Muscle of back (tissue), 11 donors: ENCODE data around the gene ACSL6. TPM values are rescaled to one million over a fixed set of nuclear protein-coding genes. Genes with fewer than 3 reads are reported as not detected.
"Not testable (repeated sequence)": the region's sequence is repeated elsewhere in the genome, so short reads cannot be mapped to it uniquely, and the experiment has no call there.

Experiments used
- DNase-seq, 3 donors: peaks; one replicate each; pipeline versions ENCODE4 v3.0.0 to v3.0.0-alpha.2; 2013
- polyA plus RNA-seq, 10 donors: library from polyadenylated mRNA; unstranded; fragments of 120-200 nt; gene quantifications; one replicate each; pipeline ENCODE4 v1.2.1, GENCODE V29; 2013; ENCODE audit not compliant: insufficient read length in 10 of 10

ACSL6 gene
- polyA plus RNA-seq, 10 donors, result 0.31 to 1.5 (median 0.72) TPM

DNA sequence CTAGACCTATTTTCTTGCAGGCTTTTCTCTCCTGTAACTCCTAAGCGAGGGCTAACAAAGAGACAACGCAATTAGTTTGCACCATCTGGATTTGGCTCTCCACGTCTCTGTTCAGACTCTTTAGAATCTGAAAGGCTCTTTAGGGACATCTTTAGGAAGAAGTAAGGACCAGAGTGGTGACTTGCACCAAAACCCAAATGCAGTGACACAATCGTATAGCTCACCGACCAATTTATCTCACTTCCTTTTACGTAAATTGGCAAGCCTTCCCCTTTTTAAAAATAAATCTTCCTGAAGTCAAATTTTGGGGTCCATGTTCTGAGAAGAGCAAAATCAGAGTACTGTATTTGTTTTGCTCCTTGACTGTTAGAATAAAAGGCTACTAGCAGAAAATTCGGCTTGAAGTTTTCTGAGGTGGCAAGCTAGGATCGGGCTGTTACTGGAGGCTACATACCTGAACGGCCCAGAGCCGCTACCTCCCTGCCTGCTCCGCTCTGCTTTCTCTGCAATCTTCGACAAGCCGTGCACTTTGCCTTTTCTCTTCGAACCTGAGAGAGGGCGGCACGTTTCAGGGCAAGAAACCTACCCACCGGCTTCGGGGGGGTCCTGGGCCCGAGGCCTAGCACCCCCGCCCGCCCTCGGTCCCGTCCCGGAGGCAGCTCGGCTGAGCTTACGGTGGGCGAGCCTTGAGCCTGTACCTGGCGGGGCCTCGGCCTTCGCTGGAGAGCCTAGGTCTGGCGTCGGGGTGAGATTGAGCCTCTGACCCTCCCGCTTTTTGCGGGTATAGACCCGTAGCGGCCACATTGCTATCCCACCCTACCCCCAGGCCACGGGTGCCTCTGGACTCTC is 66.5 kb downstream of the ACSL6 start:
- no peak for DNase-seq

DNA sequence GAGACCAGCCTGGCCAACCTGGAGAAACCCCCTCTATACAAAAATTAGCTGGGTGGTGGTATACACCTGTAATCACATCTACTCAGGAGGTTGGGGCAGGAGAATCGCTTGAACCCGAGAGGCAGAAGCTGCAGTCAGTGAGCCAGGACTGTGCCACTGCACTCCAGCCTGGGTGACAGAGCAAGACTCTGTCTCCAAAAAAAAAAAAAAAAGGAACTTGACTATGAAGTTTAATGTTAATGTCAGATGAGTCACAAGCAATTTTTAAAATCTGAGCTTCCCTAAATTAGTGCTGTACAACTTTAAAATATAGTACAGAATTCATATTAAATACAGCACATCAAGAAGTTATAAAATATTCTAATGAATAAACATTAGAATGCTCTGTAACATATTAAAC is 67.5 kb downstream of the ACSL6 start:
- no peak for DNase-seq

DNA sequence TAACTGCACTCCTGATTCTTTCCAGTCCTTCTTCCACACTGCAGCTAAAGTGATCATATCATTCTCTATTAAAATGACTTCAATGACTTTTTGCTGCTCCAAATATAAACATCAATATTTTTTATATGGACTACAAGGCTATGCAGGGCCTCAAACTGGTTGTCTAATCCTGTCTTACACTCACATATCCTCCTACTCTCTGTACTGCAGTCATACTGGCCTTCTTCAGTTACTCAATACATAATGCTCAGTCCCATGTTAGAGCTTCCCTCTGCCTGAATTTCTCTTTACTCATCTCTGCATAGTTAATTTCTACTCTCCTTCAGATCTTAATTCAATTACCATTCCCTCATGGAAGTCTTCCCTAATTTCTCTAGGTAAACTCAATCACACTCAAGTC is 69.4 kb downstream of the ACSL6 start:
- no peak for DNase-seq

DNA sequence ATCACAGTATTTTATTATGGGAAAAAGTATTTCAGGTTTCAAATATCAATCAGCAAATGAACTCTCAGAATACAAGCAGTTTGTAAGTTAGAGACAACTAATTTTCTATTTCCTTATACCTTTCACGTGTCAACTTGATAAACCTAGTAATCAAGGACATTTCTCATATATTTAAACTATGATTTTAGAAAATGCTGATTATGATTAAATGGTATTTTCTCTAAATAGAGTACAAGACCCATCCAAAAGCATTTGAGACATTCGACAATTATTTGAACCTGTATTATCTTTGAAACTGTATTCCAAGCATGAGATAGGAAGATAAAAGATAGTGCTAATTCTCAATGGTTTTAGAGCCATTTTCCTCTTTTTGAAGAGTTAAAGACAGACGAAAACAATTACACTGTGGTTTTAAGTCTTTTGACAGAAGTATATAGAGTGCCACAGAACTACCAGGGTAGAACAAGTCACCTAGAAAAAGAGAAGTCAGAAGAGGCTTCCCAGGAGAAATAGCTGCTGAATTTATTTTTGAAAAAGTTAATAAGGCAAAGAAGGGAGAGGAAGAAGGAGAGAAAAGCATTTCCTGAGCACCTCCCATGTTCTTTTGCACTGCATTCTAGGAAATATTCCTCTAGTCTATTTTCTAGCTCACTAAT is 71.6 kb downstream of the ACSL6 start:
- no peak for DNase-seq

DNA sequence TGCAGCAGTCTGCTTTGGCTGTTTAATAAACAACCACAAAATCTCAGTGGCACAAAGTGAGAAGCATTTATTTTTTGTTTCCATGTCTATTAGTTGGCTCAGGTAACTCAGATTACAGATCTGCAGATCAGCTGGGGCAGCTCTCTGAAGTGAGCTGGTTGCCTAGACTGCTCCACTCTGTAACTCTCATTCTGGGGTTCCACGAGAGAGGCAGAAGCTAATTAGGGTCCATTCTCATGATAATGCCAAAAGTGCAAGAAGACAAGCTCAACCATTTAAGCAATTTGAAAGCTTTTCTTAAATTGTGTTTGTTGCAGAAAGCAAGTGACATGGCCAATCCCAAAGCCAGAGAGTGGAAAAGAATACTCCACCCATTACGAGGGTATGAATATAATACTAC is 79.2 kb downstream of the ACSL6 start:
- no peak for DNase-seq

DNA sequence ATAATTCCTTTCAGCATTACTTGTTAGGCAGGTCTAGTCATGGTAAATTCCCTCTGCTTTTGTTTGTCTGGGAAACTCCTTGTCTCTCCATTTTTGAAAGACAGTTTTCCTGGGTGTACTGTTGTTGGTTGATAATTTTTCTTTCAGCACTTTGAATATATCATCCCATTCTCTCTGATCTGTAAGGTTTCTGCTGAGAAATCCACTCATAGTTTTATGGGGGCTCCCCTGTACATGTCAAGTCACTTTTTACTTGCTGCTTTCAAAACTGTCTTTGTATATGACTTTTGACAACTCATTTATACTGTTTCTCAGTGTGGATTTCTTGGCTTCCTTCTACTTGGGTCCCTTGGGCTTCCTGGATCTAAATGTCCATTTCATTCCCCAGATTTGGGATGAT is 82.5 kb downstream of the ACSL6 start:
- no peak for DNase-seq

DNA sequence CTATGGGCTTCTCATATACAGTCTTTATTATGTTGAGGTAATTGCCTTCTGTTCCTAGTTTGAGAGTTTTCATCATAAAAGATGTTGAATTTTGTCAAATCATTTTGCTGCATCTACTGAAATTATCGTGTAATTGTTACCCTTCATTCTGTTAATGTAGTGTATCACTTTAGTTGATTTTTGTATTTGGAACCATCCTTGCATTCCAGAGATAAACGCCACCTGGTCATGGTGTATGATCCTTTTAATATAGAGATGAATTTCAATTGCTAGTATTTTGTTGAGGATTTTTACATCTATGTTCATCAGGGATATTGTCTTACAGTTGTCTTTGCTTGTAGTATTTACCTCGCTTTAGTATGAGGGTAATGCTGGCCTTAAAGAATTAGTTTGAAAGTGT is 85.3 kb downstream of the ACSL6 start:
- DNase-seq, result no peak

DNA sequence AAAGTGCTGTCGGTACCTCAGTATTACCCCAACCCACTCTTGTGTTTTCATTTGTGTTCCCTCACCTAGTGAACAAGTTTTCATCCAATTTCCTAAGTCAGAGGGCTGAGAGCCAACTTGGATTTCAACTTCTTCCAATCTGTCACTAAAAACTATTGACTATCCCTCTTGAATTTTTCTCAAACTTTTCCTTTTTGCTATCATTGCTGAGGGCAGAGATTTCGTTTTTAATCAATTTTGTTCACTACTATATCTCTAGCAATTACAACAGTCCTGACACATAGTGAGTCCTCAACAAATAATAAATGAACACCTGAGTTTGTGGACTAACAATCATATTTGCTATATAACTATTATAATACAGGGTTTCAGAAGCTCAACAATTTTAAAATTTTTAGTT is 95.0 kb downstream of the ACSL6 start:
- no peak for DNase-seq

DNA sequence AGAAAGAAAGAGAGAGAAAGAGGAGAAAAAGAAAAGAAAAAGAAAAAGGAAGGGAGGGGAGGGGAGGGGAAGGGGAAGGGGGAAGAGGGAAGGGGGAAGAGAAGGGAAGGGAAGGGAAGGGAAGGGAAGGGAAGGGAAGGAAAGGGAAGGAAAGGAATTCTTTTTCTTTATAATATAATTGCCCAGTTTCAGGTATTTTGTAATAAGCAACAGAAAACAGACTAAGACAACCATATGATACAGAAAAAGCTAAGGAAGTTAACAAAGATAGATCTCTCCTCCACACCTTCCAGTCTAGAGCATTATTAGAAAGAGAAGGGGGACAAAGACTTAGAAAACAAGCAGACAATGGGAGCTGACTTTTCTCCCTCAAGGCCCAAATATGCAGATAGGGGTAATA is 97.0 kb downstream of the ACSL6 start:
- DNase-seq, result no peak

DNA sequence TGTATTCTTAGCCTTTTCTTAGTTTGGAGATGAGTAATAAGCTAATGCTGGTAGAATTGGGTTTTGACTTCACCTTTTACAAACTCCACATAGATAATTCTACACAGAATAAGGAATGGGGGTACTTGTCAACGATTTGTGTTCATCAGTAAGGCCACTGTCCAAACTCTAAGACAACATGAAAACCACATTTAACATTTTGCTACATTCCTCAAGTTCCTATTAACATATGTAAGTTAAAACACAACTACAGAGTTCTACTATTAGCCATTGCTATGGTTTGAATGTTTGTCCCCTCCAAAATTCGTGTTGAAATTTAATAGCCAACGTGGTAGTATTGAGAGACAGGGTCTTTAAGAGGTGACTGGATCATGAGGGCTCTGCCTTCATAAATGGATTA is 97.9 kb downstream of the ACSL6 start:
- DNase-seq, result no peak

DNA sequence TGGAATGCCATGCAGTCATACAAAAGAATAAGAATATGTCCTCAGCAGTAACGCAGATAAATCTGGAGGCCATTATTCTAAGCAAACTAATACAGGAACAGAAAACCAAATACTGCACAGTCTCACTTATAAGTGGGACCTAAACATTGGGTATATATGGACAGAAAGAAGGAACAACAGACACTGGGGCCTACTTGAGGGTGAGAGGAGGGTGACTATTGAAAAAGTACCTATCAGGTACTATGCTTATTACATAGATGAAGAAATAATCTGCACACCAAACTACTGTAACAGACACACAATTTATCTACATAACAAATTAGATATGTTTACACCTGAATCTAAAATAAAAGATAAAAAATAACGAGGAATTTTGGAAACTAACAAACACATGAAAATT is 104.8 kb downstream of the ACSL6 start:
- no peak for DNase-seq

DNA sequence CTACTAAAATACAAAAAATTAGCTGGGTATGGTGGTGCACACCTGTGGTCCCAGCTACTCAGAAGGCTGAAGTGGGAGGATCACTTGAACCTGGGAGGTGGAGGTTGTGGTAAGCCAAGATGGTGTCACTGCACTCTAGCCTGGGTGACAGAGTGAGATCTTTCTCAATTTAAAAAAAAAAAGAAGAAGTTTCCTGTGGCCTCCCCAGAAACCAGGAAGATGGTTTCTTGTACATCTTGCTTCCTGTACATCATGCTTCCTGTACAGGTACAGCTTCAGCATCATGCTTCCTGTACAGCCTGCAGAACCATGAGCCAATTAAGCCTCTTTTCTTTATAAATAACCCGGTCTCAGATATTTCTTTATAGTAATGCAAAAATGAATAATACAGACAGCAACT is 109.2 kb downstream of the ACSL6 start:
- not testable (repeated sequence) for DNase-seq

Other genes starting within 250 kb of the ACSL6 start
- 10 to 100 TPM; 10.6 to 18.5 (median 13.1) TPM for gene FNIP1, start 214.6 kb downstream of the ACSL6 start, polyA plus RNA-seq
- under 1 TPM in 1 of 10 donors, not detected in 9; 0.23 TPM for gene MEIKIN, start 66.0 kb downstream of the ACSL6 start, polyA plus RNA-seq
- not detected for gene IL3, start 49.0 kb upstream of the ACSL6 start, polyA plus RNA-seq
- not detected for gene CSF2, start 62.1 kb upstream of the ACSL6 start, polyA plus RNA-seq
- 10 to 100 TPM; 52.9 to 81.0 (median 60.4) TPM for gene P4HA2, start 216.2 kb upstream of the ACSL6 start, polyA plus RNA-seq
- gene PDLIM4, start 246.0 kb upstream of the ACSL6 start, polyA plus RNA-seq, result 10 to 100 TPM; 41.8 to 66.1 (median 52.2) TPM